GM23338 (cell line): ENCODE results near the gene BFSP2. TPM values are rescaled to one million over a fixed set of nuclear protein-coding genes. Genes with fewer than 3 reads are reported as not detected.

Experiments
- ATAC-seq: fragments of 200-7000 bp; cut with Tn5 transposase; 3 replicates; pipeline ENCODE4 v1.9.1; 2020
- DNase-seq: peaks from one replicate; pipeline ENCODE4 v3.0.0-alpha.2; 2015; ENCODE audit warnings: low spot score
- H2AFZ ChIP-seq: fragments of 200-600 bp; sonication (generic); 2 replicates; pipeline ENCODE4 v1.8.0; 2016; ENCODE audit warnings: antibody characterized with exemption, mild to moderate bottlenecking, moderate library complexity
- H3F3A ChIP-seq: fragments of 200-600 bp; sonication (generic); replicated peaks from 2 replicates; pipeline ENCODE4 v1.8.0; 2017; ENCODE audit warnings: antibody characterized with exemption, mixed run types, low read depth
- H3K27ac ChIP-seq: fragments of 200-600 bp; sonication (generic); 2 replicates; pipeline ENCODE4 v1.6.1; 2016; ENCODE audit warnings: low read depth
- H3K27me3 ChIP-seq: fragments of 200-600 bp; sonication (generic); 2 replicates; pipeline ENCODE4 v1.8.0; 2016; ENCODE audit warnings: mild to moderate bottlenecking, mixed run types, moderate library complexity; ENCODE audit not compliant: insufficient read depth
- H3K36me3 ChIP-seq: fragments of 200-600 bp; sonication (generic); 2 replicates; pipeline ENCODE4 v1.8.0; 2016; ENCODE audit warnings: mild to moderate bottlenecking; ENCODE audit not compliant: insufficient read depth
- H3K4me1 ChIP-seq: fragments of 200-600 bp; sonication (generic); 2 replicates; pipeline ENCODE4 v1.8.0; 2016; ENCODE audit warnings: mild to moderate bottlenecking, moderate library complexity; ENCODE audit not compliant: insufficient read depth
- H3K4me2 ChIP-seq: fragments of 200-600 bp; sonication (generic); 2 replicates; pipeline ENCODE4 v1.7.1; 2017; ENCODE audit warnings: mixed run types
- H3K4me3 ChIP-seq: fragments of 200-600 bp; sonication (generic); 2 replicates; pipeline ENCODE4 v1.6.1; 2016; ENCODE audit warnings: mixed run types
- H3K79me2 ChIP-seq: fragments of 200-600 bp; sonication (generic); replicated peaks from 2 replicates; pipeline ENCODE4 v1.8.0; 2017; ENCODE audit warnings: mild to moderate bottlenecking; ENCODE audit not compliant: insufficient read depth
- H3K9me2 ChIP-seq: fragments of 200-600 bp; sonication (generic); 2 replicates; pipeline ENCODE4 v1.8.0; 2017; ENCODE audit not compliant: insufficient read depth
- H4K20me1 ChIP-seq: fragments of 200-600 bp; sonication (generic); replicated peaks from 2 replicates; pipeline ENCODE4 v1.8.0; 2017; ENCODE audit warnings: mild to moderate bottlenecking; ENCODE audit not compliant: insufficient read depth
- H3K27ac Mint-ChIP-seq: 2 replicates; pipeline ENCODE4 v1.8.0; 2020; ENCODE audit warnings: inconsistent platforms, mild to moderate bottlenecking, moderate library complexity, mixed read lengths
- H3K27me3 Mint-ChIP-seq: 3 replicates; pipeline ENCODE4 v1.8.0; 2022; ENCODE audit warnings: low read depth, mild to moderate bottlenecking, moderate library complexity, mixed read lengths, inconsistent platforms; ENCODE audit not compliant: insufficient read depth, poor library complexity
- H3K36me3 Mint-ChIP-seq: 3 replicates; pipeline ENCODE4 v1.8.0; 2021; ENCODE audit warnings: low read depth, mild to moderate bottlenecking, inconsistent platforms, moderate library complexity, mixed read lengths
- H3K4me1 Mint-ChIP-seq: 3 replicates; pipeline ENCODE4 v1.8.0; 2020; ENCODE audit warnings: mild to moderate bottlenecking, inconsistent platforms, mixed read lengths
- H3K4me3 Mint-ChIP-seq: 3 replicates; pipeline ENCODE4 v1.8.0; 2021; ENCODE audit warnings: moderate library complexity, mild to moderate bottlenecking, inconsistent platforms, mixed read lengths
- H3K9me3 Mint-ChIP-seq: 3 replicates; pipeline ENCODE4 v1.8.0; 2020; ENCODE audit warnings: moderate library complexity, mild to moderate bottlenecking, inconsistent platforms, mixed read lengths
- POLR2AphosphoS5 ChIP-seq: IDR thresholded peaks from 2 replicates; pipeline ENCODE4 v1.6.1; 2016; ENCODE audit warnings: antibody characterized with exemption, low read depth
- polyA plus RNA-seq: library from polyadenylated mRNA; unstranded; fragments of >200 nt; fragmentation: Nextera tagmentation; extraction: Ambion mirVana; gene quantifications from 2 replicates; pipeline ENCODE4 v1.2.1, GENCODE V29; 2016
- total RNA-seq: library from RNA; depleted of rRNA; stranded (reverse); fragments of >200 nt; shearing (Covaris generic); gene quantifications from 2 replicates; pipeline ENCODE4 v1.2.3, GENCODE V29; 2014
- TF ChIP-seq, protein P1 (sequence below): fragments of 250-450 bp; sonication (Bioruptor Pico); IDR thresholded peaks from 2 replicates; pipeline ENCODE4 v1.5.0; 2020; ENCODE audit warnings: mild to moderate bottlenecking, moderate library complexity
- TF ChIP-seq, protein P2 (sequence below), 2 experiments: fragments of 200-600 bp in 1 of 2; sonication (generic) in 1 of 2; conservative IDR thresholded peaks; 2 replicates each; pipeline versions ENCODE4 v1.5.1 to v1.6.1; 2016 to 2017; ENCODE audit warnings: antibody characterized with exemption in 2 of 2, low read depth in 2 of 2, mild to moderate bottlenecking in 2 of 2, moderate library complexity in 1 of 2

The BFSP2 gene
- total and polyA plus RNA-seq, 2 experiments from 2014 or later = not detected

- TF ChIP-seq, protein P1, sequence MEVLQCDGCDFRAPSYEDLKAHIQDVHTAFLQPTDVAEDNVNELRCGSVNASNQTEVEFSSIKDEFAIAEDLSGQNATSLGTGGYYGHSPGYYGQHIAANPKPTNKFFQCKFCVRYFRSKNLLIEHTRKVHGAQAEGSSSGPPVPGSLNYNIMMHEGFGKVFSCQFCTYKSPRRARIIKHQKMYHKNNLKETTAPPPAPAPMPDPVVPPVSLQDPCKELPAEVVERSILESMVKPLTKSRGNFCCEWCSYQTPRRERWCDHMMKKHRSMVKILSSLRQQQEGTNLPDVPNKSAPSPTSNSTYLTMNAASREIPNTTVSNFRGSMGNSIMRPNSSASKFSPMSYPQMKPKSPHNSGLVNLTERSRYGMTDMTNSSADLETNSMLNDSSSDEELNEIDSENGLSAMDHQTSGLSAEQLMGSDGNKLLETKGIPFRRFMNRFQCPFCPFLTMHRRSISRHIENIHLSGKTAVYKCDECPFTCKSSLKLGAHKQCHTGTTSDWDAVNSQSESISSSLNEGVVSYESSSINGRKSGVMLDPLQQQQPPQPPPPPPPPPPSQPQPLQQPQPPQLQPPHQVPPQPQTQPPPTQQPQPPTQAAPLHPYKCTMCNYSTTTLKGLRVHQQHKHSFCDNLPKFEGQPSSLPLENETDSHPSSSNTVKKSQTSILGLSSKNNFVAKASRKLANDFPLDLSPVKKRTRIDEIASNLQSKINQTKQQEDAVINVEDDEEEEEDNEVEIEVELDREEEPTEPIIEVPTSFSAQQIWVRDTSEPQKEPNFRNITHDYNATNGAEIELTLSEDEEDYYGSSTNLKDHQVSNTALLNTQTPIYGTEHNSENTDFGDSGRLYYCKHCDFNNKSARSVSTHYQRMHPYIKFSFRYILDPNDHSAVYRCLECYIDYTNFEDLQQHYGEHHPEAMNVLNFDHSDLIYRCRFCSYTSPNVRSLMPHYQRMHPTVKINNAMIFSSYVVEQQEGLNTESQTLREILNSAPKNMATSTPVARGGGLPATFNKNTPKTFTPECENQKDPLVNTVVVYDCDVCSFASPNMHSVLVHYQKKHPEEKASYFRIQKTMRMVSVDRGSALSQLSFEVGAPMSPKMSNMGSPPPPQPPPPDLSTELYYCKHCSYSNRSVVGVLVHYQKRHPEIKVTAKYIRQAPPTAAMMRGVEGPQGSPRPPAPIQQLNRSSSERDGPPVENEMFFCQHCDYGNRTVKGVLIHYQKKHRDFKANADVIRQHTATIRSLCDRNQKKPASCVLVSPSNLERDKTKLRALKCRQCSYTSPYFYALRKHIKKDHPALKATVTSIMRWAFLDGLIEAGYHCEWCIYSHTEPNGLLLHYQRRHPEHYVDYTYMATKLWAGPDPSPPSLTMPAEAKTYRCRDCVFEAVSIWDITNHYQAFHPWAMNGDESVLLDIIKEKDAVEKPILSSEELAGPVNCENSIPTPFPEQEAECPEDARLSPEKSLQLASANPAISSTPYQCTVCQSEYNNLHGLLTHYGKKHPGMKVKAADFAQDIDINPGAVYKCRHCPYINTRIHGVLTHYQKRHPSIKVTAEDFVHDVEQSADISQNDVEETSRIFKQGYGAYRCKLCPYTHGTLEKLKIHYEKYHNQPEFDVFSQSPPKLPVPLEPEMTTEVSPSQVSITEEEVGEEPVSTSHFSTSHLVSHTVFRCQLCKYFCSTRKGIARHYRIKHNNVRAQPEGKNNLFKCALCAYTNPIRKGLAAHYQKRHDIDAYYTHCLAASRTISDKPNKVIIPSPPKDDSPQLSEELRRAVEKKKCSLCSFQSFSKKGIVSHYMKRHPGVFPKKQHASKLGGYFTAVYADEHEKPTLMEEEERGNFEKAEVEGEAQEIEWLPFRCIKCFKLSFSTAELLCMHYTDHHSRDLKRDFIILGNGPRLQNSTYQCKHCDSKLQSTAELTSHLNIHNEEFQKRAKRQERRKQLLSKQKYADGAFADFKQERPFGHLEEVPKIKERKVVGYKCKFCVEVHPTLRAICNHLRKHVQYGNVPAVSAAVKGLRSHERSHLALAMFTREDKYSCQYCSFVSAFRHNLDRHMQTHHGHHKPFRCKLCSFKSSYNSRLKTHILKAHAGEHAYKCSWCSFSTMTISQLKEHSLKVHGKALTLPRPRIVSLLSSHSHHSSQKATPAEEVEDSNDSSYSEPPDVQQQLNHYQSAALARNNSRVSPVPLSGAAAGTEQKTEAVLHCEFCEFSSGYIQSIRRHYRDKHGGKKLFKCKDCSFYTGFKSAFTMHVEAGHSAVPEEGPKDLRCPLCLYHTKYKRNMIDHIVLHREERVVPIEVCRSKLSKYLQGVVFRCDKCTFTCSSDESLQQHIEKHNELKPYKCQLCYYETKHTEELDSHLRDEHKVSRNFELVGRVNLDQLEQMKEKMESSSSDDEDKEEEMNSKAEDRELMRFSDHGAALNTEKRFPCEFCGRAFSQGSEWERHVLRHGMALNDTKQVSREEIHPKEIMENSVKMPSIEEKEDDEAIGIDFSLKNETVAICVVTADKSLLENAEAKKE (CRISPR knock-in tag) = no peak
Observed at GRCh38 chr3:133376810-133377209, 23.0 kb upstream of the BFSP2 start (continued).

- Histone ChIP-seq H3K27me3 (no peaks in the 10 kb centered on the region), H3F3A (no peaks in the 10 kb centered on the region), H3K4me2 (no peak overlapping the region), H3K79me2 (no peaks in the 10 kb centered on the region), H3K27ac (no peak overlapping the region), H3K36me3 (no peaks in the 10 kb centered on the region), H3K4me1 (peaks cover 18% of the 10 kb centered on the region), H2AFZ (no peak overlapping the region), H3K4me3 (no peak overlapping the region), H4K20me1 (no peaks in the 10 kb centered on the region), H3K9me2 (no peaks in the 10 kb centered on the region)
- Mint-ChIP-seq H3K27me3 (peaks cover 2% of the 10 kb centered on the region), H3K4me1 (peaks cover 19% of the 10 kb centered on the region), H3K4me3 (no peak overlapping the region), H3K36me3 (peaks cover 3% of the 10 kb centered on the region; the same call in 1 of the 3 replicates), H3K9me3 (no peaks in the 10 kb centered on the region), H3K27ac (no peak overlapping the region)
- TF ChIP-seq POLR2AphosphoS5 = no peak
- TF ChIP-seq, protein P2, sequence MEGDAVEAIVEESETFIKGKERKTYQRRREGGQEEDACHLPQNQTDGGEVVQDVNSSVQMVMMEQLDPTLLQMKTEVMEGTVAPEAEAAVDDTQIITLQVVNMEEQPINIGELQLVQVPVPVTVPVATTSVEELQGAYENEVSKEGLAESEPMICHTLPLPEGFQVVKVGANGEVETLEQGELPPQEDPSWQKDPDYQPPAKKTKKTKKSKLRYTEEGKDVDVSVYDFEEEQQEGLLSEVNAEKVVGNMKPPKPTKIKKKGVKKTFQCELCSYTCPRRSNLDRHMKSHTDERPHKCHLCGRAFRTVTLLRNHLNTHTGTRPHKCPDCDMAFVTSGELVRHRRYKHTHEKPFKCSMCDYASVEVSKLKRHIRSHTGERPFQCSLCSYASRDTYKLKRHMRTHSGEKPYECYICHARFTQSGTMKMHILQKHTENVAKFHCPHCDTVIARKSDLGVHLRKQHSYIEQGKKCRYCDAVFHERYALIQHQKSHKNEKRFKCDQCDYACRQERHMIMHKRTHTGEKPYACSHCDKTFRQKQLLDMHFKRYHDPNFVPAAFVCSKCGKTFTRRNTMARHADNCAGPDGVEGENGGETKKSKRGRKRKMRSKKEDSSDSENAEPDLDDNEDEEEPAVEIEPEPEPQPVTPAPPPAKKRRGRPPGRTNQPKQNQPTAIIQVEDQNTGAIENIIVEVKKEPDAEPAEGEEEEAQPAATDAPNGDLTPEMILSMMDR (conservative IDR thresholded peaks at IDR 0.05; ENCODE audit: low read depth in 2 of 2) = peak; percentile 40 to 68
- peak; percentile 49 for DNase-seq
- ATAC-seq = peak; percentile 52
Observed at GRCh38 chr3:133377396-133377795, 22.5 kb upstream of the BFSP2 start.
